GM18520 (cell line): ENCODE results near the gene PCDH7.

Experiments
- ATAC-seq: cut with Tn5 transposase; IDR thresholded peaks from one replicate; pipeline ENCODE4 v1.9.1; 2021; ENCODE audit not compliant: unreplicated experiment

The PCDH7 gene

DNA sequence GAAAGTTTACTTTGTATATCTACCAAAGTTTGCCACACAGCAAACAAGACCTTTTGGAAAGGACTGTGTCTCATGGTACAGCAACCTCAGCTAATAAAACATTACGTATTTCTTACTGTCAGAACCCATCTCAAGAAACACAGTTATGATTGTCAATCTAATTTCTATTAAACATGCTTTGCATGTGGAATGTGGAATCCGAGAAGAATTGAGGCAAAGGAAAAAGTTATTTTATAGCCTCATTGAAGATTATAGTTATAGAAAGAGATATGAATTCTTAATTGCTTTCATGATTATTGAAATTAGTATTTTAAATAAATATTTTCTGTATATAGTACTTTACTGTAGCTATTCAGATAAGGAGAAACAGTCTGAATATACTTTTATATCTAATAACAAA, 5.4 kb downstream of the PCDH7 start:
- no peak for ATAC-seq

DNA sequence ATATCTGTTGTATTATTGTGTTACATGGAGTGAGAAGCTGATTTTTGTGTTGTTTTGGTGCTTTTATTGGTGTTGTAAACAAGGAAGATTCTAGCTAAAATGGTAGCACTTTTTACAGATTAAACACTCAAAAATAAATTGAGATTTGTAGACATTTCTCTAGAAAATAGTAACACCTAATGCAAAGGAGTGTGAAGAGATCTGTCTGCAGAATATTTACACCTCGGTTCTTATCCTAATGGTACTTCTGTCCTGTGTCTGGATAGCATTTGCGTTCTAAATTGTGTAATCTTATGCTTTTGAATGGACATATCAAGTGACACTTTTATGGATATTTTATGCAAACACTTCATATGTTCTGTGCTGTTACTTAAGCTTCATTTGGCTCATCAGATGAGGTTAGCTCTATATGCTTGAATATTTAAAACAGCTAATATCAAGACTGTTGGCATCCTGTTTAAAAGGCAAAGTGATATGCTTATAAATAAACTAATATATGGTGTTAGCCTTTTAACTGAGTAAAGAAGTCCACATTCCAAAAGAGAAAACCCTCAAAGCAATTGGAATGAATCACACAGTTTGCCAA, 6.0 kb downstream of the PCDH7 start:
- no peak for ATAC-seq

DNA sequence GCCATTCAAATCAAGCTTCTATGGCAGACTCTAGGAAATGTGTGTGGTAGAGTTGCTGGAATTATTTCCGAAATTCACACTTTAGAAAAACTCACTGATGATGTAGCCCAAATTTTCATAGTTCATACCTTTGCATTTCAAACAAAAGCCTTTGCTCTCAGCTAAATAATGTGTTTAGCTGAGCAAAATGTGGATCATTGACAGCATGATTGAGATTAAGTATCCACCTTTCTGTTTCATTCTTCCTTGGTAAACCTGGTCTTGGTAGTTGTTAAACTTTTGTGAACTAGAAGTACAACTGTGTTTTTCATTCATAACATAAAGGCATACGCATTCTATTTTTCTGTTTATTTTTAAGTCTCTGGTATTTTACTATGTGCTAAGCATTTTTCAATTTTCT, 7.2 kb downstream of the PCDH7 start:
- ATAC-seq = no peak

DNA sequence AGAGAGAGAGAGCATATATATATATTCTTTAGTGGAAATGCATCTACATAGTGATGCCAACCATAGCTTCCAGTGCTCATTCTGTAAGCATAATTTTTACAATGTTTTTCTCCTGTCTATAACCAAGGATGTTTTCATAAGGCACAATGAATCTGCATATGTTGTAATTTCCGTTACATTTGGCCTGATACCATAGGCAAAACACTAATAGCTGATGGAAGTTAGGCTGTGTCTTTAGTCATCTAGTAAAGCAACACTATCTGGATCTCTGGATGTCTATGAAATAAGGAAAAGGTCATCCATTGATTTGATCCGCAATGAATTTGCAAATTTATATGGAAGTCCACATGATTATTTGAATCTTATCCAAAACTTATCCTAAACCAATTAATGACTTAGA, 8.1 kb downstream of the PCDH7 start:
- no peak for ATAC-seq

GRCh38 chr4:30743897-30744296, 23.7 kb downstream of the PCDH7 start:
- no peak for ATAC-seq

- no peak for ATAC-seq
These were observed 24.2 kb downstream of the PCDH7 start for GRCh38 chr4:30744386-30744785.

DNA sequence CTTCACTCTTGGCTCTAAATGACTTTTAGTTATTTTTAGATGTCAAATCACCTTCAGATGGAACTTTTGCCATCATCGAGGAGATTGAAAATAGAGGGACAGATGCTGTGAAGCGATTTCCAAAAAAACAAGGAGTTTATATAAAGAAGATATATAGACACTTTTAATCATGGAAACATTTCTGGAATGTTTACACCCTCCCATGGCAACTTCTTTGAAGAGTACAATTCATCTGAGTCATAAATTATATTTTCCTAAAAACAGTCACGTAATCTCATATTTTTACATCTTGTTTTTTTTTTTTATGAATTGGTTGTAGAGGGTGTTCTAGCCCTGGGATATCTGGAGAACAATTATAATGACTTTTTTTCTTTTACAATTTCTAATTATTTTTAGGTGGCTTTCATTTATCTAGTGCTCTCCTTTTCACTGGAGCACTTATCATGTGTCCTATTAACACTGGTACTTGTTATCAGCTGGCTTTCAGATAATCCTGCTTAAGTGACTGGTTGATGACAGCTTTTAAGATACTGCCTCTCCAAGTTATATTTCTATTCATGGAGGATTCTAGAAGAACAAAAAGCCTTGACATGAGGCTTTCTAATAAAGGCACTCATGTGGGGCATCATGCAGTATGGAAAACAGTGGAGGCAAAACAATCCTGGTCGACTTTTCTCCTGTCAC, 24.9 kb downstream of the PCDH7 start:
- ATAC-seq = no peak

GRCh38 chr4:30746735-30747134, 26.6 kb downstream of the PCDH7 start:
- no peak for ATAC-seq

DNA sequence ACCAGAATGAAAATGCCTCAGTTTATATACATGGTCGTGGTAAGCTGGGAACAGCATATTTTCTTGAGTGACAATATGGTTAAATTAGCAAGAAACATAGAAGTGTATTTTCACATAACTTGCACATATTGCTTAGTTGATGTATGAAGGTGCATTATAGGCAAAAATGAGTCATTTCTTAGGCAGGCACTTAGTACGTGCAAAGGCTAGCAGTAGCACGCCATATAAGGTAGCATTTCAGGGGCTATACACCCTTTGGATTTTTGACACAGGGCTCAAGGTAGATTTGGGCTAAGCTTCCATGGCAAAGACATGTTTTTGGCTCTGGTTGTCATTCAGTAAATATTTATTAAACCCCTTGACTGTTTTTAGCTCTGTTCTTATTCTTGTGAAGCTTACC, 33.1 kb downstream of the PCDH7 start:
- no peak for ATAC-seq

DNA sequence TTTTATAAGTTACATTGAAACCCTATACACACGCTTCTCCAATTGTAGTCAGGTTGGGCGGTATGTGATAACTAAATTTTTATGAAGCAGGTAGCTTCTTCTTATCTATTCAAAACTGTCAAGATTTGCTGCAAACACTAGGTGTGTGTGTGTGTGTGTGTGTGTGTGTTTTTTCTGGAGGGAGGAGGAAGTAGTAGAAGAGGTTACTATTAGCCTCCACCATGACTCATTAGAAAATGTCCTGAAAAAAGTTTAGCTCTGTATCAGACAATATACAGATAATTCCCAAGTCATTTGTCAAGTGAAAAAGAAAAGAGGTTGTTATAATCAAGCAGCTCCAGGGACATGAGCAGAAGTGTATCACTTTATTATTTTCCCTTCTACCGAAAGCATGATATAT, 33.9 kb downstream of the PCDH7 start:
- no peak for ATAC-seq

GRCh38 chr4:30755346-30755745, 35.2 kb downstream of the PCDH7 start:
- no peak for ATAC-seq

DNA sequence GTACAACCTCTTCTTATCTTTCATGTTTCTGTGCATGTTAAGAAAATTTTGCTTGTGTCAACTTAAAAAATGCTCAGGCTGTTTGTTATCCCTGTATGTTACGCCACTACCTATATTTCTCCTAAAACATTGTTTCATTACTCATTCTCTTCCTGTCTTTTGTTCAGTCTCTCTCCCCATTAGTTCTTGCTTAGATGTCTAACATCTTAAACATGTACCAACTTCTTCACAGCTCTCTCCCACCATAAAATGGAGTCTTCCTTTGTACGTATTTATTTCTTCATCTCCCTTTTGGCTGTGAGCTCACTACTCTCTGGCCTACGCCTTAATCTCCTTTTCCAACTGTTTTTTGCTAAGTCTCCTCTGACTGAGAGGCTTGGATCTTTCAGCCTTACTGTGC, 36.4 kb downstream of the PCDH7 start:
- no peak for ATAC-seq

- ATAC-seq = no peak
These were observed 37.2 kb downstream of the PCDH7 start for GRCh38 chr4:30757357-30757756.

GRCh38 chr4:30760551-30760950, 40.4 kb downstream of the PCDH7 start:
- ATAC-seq = no peak

DNA sequence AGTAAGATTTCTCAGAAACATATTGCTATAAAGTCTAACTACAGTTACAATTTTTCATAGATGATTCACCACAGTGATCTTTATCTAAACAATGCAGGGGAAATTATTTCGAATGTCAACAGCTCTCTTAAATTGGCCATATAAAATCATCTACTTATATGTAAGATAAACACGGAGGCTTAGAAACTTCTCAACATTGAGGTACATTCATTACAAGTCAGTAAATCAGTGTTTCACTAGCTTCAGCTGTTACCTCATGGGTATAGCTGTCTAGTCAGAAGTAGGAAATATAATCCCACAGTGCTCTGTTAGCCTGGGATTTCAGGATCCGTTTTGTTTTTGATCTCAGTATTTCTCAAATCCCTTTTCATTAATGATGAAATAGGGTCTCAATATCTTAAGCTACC, 43.2 kb downstream of the PCDH7 start:
- ATAC-seq = no peak

DNA sequence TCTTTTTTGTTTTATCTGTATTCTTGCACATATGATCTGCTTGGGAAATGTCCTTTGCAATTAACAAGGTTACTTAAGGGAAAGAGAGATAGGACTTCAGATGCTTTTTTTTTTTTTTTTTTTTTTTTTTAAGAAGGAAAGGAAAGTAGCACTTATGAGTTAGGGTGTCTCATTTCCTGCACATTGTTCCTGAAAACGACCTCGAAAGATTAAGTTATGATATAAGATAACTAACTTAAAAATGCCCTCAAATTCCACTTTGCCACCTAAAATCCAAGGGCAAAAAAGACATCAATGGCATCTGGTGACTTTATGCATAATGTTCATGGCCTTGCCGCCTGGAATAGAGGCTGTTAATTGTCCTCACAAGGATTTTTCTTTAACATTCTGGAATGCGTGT, 44.9 kb downstream of the PCDH7 start:
- ATAC-seq = no peak

DNA sequence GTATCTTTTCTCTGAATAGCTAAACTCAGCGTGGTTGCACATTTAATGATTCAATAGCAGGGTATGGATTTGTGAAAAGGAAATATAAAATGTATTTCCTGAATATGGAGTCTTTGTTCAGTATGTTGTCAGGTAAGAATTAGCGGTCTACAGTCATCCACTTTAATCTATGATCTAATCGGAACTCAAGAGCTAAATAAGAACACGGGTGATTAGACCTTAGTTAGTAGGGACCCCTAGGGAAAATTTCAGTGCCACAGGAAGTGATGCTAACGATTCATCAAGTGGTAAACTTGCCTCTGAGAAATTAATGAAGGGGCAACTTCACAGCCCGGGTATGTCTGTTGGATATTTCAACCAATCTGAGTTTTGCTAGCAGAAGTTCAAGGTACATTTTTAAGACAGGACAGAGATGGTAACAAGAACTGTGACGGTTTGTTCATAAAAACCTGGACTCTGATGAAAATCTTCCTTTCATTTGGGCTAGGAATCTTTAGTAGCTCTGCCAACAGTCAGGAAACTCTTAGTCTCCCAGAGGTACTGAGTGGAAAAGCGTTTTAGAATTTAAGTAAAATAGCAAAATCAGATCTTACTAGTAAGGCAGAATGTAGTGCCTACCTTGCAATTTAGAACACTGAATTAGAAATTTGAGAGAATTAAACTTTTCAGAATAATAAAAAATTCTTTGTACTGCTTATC, 47.1 kb downstream of the PCDH7 start:
- ATAC-seq = no peak

- ATAC-seq = no peak
These were observed 48.1 kb downstream of the PCDH7 start for GRCh38 chr4:30768277-30768676.

GRCh38 chr4:30769093-30769492, 48.9 kb downstream of the PCDH7 start:
- no peak for ATAC-seq

- ATAC-seq = no peak
These were observed 49.9 kb downstream of the PCDH7 start for GRCh38 chr4:30770049-30770549.

DNA sequence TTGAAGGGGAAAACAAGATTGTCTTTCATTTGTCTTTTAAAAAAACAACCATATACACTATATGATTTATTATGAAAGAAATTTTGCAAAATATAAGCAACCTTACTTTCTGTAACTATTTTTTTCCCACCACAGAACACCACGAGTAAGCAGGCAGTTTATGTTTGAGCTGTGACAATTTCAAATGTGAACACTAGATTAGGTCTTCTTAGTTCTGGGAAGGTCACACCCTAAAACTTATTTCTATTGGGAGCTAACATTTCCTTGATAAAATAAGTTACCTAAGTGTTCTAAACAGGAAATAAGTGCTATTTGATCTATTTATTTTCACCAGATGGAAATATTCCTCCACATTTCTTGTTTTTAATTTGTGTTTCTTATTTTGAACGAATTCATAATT, 50.6 kb downstream of the PCDH7 start:
- ATAC-seq = no peak

DNA sequence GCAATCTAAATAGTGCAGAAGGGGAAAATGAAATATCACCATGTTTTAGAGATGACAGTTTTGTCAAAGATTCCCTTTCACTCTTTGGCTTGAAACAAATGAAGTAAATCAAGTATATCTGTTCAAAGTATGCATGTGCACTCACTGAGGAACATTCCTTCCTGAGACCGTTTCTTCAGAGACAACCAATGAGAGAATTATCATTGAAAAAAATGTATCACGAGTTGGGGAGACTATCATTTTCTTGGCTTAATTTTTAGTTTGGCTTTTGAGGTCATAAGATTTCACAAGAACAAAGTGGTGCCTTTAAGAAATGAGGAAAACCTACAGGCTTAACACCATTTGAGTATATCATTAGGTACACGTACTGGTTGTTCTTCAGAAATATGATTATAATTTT, 56.3 kb downstream of the PCDH7 start:
- no peak for ATAC-seq
